ENCODE measurements around the gene MED27.

MED27 gene

DNA sequence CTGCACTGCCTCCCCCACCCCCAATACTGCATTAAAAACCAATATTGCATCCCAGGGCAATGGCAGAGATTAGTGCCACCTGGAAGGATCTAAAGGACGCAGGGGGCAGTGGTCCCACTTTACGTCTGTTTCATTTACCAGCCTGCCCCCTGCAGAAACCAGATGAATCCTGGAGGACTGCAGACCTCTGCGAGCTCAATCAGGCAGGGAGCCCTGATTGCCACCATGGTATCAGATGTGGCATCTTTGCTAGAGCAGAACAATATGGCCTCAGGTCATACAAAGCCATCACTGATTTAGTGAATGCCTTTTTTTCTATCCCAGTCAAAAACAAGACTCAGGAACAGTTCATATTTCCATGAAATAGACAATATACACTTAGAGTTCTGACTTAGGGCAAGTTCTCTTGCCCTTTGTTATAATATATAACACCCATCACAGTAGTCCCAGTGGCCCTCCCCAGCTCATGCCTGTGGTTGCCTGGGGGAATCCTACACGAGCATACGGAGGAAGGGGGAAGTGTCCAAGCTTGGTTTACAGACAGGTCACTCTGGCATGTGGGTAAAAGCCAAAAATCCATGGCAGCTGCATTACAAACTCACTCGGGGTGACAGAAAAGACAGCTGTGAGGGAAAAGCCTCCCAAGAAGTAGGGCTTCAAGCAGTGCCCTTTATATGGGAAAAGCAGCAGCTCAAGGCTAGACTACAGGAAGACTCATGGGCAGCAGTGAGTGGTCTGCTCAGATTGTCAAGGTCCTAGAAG lies 85.1 kb downstream of the MED27 start:
- DNase-seq = no peak

DNA sequence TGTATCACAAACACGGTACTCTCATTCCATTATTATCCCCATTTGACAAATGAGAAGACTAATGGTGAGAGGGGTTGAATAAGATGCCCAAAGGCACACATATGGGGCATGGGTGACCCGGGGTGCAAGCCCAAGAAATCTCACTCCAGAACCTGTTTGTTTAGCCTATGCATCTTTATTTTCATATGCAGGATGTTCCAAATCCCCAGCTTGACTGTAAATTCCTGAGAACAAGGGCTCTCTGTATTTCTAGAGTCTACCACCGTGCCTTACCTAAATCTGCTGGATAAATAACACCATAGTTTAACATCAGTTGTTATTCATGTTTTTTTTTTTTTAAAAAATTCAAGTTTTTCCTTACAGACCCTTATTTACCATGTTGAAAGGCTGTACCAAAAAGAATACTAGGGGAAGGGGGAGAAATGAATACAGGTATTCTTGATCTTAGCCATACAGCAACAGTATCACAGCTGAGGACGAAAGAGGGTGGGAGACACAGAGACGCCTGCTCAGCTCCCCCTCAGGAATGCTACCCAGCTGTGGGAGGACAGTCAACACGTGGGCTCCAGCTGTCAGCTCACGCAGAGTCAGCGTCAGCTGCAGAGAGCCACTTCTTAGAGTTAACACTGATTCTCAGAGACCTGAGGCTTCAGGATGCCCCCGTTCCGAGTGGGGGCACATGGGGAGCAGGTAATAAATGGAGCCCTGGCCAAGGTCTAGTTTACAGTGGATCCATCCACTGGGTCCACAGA lies 86.6 kb downstream of the MED27 start:
- no peak for DNase-seq

DNA sequence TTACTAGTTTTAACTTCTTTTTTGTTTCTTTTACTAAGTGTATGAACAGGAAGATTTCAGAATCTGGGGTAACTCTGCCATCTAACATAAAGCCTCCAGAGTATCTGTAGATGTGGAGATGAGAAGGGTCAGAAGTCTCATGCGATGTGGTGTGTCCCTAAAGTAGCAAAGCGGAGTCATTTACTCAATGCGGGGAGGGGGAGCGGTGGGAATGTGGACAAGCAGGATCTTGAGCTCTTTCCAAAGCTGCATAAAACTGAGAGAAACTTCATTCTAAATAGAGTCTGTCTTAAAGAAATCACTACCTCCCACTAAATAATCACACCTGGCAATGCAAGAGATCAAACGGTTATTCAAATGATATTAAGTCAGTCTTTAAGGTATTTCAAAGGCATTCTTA lies 92.4 kb downstream of the MED27 start:
- no peak for DNase-seq

DNA sequence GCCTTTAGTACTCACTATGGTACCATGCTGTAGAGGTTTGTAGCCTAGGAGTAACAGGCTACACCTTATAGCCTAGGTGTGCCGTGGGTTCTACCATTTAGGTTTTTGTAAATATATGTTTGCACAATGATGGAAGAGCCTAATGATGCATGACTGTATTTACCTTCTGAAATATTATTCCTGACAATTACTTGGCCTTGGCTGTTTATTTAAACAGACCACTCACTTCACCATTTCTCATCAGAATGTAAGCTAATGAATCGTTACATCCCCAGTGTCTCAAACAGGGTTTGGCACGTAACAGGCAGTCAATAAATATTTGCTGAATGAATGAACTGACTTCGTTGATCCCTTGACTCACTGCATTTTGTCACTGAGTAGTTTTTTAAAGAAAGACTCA lies 93.1 kb downstream of the MED27 start:
- DNase-seq = no peak

DNA sequence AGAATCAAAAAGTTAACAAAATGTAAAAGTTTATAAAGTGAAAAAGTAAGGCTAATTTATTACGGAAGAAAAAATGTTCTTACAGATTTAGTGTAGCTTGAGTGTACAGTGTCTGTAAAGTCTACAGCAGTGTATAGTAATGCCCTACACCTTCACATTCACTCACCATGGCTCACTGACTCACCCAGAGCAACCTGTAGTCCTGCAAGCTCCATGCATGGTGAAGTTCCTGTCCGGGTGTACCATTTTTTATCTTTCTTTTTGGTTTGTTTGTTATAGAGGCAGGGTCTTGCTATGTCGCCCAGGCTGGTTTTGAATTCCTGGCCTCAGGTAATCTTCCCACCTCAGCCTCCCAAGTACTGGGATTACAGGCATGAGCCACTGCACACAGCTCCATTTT lies 93.6 kb downstream of the MED27 start:
- no peak for DNase-seq

DNA sequence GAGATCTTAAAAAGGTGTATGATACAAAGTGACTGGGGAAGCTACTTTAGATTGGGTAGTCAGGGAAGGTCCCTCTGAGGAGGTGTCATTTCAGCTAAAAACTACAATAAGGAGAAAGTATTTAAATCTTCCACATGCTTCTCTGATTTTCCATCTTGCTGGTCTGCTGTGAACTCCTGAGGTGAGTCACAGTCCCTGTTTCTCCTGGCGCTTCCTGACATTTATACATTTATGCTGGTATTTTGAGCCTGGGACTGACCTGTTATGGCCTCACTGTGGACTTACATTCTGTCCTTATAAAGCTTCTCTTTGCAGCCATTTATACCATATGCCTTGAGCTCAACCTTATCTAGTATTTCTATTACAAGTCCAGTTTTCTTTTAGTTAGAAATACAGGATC lies 95.1 kb downstream of the MED27 start:
- DNase-seq = no peak

DNA sequence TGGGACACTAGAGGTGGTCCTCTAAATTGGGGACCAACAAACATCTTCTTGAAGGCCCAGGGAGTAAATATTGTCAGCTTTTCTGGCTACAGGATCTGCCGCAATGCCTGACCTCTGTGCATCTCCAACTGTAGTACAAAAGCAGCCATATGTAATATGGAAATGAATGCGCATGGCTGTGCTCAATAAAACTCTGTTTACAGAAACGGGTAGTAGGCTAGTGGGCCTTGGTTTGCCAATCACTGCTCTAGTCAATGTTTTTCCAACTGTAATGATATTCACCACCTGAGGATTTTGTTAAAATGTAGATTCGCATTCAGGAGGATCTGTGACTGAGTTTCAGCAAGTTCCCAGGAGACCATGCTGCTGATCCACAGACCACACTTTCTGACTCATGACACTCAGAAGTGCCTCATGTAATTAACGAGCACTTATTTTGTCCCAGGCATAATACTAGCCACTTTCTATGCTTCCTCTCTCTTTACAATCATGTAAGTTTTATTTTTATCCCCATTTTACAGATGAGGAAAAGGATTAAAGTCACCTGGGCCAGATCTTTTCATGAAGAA lies 96.9 kb downstream of the MED27 start:
- DNase-seq = no peak

DNA sequence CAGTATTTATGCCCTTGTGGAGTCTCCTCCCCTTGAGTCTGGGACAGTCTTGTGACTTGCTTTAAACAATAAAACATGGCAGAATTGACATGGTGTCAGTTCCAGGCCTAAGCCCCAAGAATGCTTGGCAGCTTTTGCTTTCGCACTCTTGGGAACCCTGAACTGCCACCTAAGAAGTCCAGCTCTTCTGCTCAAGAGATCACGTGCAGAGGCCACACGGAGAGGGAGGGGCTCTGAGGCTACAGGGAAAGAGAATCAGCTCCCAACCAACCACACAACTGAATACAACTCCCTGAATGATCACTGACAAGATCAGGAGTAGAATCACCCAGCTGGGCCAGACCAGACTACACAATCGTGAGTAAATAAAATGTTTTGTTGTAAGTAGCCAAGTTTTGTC lies 97.6 kb downstream of the MED27 start:
- no peak for DNase-seq

DNA sequence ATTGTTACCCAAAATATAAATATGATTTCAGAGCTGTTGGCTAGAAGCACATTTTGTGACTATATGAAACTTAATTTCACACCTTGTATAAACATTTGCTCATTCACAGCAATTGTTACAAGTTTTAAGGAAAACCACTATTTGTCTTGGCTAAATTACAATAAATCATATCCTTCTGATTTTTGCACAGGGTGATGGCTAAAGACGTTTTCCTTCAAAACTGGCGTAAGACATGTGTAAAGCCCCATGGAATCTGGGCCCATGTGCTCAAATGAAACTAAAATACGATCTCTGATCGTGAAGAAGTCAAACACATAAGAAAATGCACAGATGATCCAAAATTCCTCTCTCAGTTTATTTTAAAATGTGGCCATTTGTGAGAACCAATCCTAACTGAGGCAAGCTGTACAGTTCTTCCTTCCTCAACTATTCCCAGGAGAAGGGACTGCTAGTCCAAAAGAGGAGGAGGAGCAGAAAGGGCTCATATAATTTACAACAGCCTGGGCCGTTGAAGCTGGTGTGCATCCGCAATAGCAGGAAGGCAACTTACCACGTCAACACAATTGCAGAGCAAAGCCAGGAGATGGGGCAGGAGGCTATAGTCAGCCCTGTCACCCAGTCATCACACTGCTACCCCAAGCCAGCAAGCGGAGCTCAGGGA lies 98.4 kb downstream of the MED27 start:
- no peak for DNase-seq

DNA sequence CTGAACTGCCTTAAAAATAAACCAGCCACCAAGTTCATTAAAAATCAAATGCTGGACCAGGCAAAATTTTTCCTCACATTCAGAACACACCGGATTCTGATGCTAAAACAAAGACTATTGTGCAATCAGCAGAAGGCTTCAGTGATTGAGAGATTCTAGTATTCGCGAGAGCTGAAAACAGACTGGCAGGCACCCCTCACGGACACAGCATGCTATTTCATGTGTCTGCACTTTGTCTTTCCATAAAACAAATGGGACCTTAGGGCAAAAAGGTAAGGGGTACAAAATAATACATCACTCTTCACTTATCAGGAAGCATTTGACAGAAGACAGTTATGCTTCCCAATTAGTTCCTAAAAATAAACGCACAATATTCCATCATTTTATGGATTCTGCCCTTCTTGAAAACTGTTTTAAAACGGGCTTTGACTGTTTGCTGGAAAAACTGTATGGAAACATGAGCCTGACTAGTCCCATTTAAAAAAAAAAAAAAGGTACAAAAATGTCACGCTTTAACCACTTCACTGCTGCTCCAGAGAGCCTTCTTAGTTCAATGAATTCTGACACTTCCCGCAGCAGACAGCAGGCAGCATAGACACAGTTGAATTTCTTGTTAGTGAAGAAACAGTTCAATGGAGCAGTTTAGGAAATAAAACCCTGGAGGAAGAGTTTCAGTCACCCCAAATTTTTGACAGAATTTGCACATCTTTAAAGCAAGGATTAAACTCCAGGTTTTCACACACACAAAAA lies 99.2 kb downstream of the MED27 start:
- no peak for DNase-seq

DNA sequence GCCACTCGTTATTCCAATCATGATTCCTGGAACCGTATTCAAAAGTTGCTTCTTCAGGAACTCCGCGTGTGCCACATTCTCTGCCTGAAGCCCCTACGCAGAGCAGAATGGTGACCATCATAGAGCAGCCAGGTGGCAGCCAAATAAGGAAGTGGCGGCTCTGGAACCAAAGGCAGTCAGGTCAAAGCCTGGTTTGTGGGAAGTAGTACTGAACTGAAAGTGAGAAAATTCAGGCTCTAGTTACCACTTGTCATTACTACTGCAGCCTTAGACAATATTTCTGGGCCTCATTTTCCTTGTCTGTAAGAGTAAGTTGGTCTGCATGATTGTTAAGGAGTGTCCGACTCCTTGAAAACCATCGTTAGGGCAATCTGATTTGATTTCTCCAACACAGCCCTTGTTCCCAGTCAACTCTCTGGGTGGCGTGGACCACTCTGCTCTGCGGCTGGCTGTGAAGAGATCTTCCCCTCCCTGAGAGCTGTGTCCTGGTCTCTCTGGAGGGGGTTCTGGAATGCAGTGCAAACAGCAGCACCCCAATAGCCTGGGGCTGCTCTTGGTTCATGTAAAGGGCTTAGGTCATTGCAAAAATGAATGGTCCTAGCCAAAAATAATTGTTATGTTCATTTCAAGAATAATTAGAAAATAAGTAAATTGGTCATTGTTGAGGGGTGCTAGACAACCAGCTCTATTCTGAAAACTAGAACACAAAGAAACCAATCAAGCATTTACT lies 102.4 kb downstream of the MED27 start:
- no peak for DNase-seq

DNA sequence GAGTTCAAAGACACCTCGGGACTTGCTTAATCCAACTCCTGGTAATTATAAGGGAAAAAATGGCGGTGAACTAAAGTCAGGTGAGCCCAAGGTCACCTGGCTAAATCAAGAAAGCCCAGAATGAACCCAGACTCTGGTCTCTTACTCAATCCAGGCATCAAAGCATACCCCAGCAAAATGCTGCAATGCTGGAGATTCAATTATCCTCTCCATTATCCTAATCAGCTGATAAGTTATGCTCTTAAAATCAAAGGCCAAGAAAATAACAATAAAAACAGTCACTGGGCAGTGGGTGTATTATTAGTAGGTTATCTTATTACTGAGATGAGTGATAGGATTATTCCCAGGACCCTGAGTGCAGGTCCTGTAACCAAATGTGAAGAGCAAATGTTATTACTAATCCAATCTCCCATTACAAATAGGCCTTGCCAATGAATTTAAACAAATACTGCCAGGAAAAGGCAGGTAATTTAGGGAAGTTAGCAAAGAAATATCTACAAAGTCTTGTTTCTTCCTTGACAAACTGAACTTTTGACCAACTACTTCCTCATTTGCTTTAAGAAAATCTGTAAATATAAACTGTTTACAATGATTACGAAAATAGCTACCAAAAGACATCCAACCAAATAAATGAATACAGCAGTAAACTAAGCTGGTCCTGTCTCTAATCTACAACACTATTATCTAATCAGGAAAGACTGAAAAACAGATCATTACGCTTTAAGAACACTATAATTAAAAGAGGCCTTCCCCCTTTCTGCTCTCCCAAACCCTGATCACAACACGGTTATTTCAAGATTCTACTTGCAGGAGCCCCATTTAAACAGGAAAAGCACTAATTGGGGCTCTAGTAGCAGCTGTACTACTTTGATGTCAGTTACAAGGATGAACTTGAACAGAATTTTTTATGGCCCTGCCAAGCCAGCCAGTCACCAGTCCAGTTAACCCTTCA lies 103.2 kb downstream of the MED27 start:
- peak; percentile 72 for DNase-seq

DNA sequence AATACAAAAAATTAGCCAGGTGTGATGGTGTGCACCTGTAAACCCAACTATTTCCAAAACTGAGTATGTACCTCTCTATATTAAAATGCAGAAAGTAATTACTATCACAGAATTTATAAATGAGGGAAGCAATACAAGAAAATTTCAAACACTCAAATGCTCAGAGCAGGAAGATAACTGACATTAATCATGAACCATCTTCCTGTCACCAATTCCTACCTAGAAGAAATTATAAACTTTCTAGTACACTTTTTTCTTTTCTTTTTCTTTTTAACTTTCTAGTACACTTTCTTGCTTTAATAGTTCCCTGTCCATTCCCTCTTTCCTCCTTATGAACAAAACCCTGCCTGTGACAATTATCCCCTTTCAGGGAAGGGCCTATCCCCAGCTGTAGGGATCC lies 106.8 kb downstream of the MED27 start:
- no peak for DNase-seq

DNA sequence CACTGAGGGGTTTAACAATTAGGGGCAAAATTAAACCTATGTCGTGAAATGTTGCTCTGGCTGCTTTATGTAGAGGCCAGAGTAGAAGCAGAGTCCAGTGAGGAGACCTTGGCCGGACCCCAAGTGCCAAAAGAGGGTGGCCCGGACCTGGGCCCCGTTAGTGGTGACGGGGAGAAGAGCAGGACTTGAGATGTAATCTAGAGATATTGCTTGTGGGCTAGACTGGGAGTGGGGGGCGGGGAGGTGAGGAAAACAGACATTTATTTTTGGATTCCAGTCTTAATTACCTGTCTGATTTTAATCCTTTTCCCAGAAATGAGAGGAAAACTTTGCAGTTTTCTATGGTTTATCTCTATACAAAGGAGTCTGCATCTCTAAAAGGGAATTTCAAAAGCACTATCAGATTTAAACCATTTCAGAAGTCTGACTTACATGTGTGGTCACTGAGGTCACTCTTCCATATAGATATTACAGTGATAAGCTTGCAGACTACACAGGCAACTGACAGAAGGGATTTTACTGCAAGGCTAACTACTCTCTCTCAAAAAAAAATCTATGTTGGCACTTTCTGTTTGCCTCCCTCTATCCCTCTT lies 108.1 kb downstream of the MED27 start:
- peak; percentile 70 for DNase-seq

DNA sequence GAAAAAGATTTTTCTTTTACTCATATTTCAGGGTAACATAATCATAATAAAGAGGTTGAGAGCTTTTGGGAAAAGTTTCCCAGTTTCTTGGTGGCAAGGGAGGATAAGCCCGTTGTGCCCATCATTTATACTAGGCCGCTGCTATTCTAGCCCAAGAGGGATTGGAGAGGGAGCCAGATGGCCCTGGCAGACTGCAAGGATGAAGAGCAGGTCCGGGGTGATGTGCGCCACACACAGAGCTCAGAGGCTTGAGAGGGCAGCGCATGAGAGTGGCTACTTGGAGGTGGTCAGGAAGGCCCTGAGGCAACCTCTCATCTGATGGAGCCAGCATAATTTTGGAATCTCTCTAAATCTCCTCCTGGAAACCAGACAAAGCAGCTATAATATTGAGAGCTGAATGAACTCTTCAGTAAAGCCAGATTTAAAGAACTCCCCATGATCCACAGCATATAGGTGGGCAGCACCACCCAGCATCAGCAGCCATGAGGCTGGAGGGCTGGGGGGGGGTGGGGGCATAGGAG lies 110.1 kb downstream of the MED27 start:
- peak; percentile 79 for DNase-seq

DNA sequence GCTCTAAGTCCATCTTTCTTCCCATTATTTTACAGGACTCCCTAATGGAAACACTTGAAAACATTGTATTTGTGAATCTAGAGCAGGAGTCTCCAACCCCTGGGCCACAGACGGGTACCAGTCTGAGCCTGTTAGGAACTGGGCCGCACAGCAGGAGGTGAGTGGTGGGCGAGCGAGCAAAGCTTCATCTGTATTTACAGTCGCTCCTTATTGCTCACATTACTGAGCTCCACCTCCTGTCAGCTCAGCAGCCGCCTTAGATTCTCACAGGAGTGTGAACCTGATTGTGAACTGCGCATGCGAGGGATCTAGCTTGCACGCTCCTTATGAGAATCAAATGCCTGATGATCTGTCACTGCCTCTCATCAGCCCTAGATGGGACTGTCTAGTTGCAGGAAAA lies 111.0 kb downstream of the MED27 start:
- DNase-seq = peak; percentile 42

DNA sequence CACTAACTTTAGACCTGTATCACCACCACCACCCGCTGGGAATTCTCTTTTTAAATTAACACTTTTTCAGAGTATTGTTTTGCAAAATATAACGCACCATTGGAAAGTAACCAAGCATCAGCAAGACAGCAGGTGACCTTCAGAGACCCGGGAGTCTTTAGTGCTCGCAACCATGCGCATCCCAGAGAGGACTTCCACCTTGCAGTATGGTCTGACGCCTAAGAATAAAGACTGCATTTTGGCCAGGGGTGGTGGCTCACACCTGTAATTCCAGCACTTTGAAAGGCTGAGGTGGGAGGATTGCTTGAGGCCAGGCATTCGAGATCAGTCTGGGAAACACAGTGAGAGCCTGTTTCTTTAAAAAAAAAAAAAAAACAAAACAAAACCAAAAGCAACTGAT lies 113.8 kb downstream of the MED27 start:
- no peak for DNase-seq

DNA sequence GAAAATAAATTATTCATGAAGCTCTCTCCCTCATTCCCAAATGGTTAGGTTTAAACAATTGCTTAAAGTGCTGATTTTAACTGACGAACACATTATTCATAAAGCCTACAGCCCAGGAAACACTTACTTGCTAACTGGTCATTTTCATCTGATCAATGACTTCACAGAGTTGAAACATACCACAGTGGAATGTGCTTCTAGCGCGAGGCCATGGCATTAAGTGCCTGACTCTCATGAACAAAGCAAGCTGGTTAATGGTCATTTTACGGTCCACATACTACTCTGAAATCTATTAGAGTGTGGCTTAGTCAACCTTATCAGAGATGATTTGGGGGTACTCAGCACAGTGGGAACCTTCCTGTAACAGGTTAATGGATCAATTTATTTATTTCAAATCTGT lies 114.6 kb downstream of the MED27 start:
- DNase-seq = no peak

DNA sequence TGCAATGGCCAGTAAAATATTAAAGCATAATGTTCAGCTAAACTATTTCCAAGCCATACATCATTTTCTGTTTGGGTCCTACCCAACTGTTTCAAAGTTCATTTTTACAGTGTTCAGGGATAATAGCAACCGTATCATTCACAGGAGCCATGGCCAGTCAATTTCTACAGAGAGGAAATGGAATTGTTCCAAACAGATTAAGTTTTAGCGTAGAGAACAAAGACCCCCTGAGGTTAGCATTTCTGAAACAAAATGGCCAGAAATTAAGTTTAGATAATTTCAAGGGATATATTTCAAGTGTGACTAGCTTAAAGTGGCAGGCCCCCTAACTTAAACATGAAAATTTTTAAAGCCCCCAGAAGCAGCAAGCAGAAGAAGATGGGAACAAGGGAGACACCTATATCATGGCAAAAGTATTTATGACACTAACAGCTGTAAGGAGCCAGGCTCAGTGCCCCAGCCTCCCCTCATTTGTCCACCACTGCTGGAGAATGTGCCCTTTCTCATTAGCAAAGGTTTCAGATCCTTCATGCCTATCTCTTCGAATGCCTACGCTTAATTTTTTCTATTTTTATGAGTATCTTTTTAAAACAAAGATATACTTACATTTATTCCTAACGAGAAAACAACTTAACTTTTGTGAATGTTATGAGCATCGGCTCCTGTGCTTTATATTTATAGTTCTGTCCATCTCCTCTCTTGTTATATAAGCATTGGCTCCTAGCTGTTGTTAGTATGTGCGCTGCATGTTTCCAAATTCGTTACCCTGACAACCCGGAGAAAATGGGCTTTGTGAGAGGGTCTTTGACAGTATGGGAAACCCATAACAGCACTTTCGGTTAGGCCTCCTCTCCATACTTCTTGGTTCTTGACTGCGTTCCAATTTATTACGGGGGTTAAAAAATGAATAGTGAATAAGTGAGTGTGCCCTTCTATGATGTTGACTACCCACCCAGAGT lies 116.3 kb downstream of the MED27 start:
- DNase-seq = no peak

Data from NCI-H82 (cell line).